Measurements from ENCODE around the gene KRT25.
A peak's percentile ranks its signal among the peaks of the same experiment; 100 is the strongest.

The KRT25 gene

GRCh38 chr17:40720899-40721298 lies 34.2 kb downstream of the KRT25 start:
- no peak for TF ChIP-seq CTCF (conservative IDR thresholded peaks at IDR 0.05; ENCODE audit: low read depth, low read length)
- DNase-seq (ENCODE audit: low read depth), result no peak
- no peak overlapping the region for H3K4me3 ChIP-seq (ENCODE audit: low read length)

- no peak for DNase-seq (ENCODE audit: low read depth)
- no peak overlapping the region for H3K4me3 ChIP-seq (ENCODE audit: low read length)
- no peak for TF ChIP-seq CTCF (conservative IDR thresholded peaks at IDR 0.05; ENCODE audit: low read depth, low read length)
Measured at GRCh38 chr17:40718930-40719329, 36.2 kb downstream of the KRT25 start.

- no peak for TF ChIP-seq CTCF (conservative IDR thresholded peaks at IDR 0.05; ENCODE audit: low read depth, low read length)
- no peak for DNase-seq (ENCODE audit: low read depth)
Measured at GRCh38 chr17:40717776-40718175, 37.4 kb downstream of the KRT25 start.

GRCh38 chr17:40714473-40714872 lies 40.7 kb downstream of the KRT25 start:
- no peak overlapping the region for H3K4me3 ChIP-seq (ENCODE audit: low read length)
- no peak for DNase-seq (ENCODE audit: low read depth)
- TF ChIP-seq CTCF (conservative IDR thresholded peaks at IDR 0.05; ENCODE audit: low read depth, low read length), result peak; percentile 24

More at GRCh38 chr17:40717776-40718175, 37.4 kb downstream of the KRT25 start:
- no peak overlapping the region for H3K4me3 ChIP-seq (ENCODE audit: low read length)

- no peak for TF ChIP-seq CTCF (conservative IDR thresholded peaks at IDR 0.05; ENCODE audit: low read depth, low read length)
- DNase-seq (ENCODE audit: low read depth), result no peak
- H3K4me3 ChIP-seq (ENCODE audit: low read length), result no peak overlapping the region
Measured at GRCh38 chr17:40707745-40708144, 47.4 kb downstream of the KRT25 start.

GRCh38 chr17:40705584-40705983 lies 49.5 kb downstream of the KRT25 start:
- DNase-seq (ENCODE audit: low read depth), result no peak
- no peak overlapping the region for H3K4me3 ChIP-seq (ENCODE audit: low read length)
- TF ChIP-seq CTCF (conservative IDR thresholded peaks at IDR 0.05; ENCODE audit: low read depth, low read length), result no peak

GRCh38 chr17:40703652-40704051 lies 51.5 kb downstream of the KRT25 start, which contains the start of gene KRT24:
TSS of gene KRT24 (minus strand) at chr17:40703752. CDS start at chr17:40703693, 59 bp downstream.
- H3K4me3 ChIP-seq (ENCODE audit: low read length), result no peak within 1 kb of the TSS
- DNase-seq (ENCODE audit: low read depth), result no peak
- no peak for TF ChIP-seq CTCF (conservative IDR thresholded peaks at IDR 0.05; ENCODE audit: low read depth, low read length)
